Caki2 (cell line): ENCODE measurements around the gene NR6A1. TPM values are rescaled to one million over a fixed set of nuclear protein-coding genes. Genes with fewer than 3 reads are reported as not detected.

Experiments
- DNase-seq: peaks from one replicate; pipeline ENCODE4 v3.0.0-alpha.2; 2015; ENCODE audit warnings: low read depth
- in situ Hi-C: cut with HindIII; loops from 2 replicates; pipeline ENCODE4 v1.10.0; 2016; ENCODE audit warnings: low sequenced_read_pairs, low pct_unique_long_range_greater_than_20kb, mixed read lengths
- total RNA-seq: library from RNA; depleted of rRNA; stranded (reverse); fragments of >200 nt; shearing (Covaris generic); gene quantifications from 2 replicates; pipeline ENCODE4 v1.2.3, GENCODE V29; 2014; ENCODE audit warnings: low replicate concordance

Gene NR6A1
- total RNA-seq, 1 experiment from 2014 or later = 1.3 TPM

DNA sequence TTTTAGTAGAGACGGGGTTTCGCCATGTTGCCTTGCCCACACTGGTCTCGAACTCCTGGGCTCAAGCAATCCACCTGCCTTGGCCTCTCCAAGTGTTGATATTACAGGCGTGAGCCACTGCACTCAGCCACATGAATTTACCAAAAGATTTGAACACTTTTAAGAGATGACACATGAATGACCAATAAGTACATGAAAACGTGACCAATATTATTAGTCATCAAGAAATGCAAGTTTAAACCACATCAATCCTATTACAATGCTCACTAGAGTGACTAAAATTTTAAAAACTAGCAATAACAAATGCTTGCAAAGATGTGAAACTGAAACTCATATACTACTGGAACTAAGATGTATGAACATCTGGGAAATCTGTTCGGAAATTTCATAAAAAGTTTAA is 54.3 kb downstream of the NR6A1 start:
- no peak for DNase-seq
- in situ Hi-C loops = no loop called here

GRCh38 chr9:124710766-124711165 is 60.3 kb downstream of the NR6A1 start:
- no peak for DNase-seq
- in situ Hi-C loops = no loop called here

GRCh38 chr9:124709292-124709690 is 61.8 kb downstream of the NR6A1 start:
- in situ Hi-C loops = no loop called here
- no peak for DNase-seq

DNA sequence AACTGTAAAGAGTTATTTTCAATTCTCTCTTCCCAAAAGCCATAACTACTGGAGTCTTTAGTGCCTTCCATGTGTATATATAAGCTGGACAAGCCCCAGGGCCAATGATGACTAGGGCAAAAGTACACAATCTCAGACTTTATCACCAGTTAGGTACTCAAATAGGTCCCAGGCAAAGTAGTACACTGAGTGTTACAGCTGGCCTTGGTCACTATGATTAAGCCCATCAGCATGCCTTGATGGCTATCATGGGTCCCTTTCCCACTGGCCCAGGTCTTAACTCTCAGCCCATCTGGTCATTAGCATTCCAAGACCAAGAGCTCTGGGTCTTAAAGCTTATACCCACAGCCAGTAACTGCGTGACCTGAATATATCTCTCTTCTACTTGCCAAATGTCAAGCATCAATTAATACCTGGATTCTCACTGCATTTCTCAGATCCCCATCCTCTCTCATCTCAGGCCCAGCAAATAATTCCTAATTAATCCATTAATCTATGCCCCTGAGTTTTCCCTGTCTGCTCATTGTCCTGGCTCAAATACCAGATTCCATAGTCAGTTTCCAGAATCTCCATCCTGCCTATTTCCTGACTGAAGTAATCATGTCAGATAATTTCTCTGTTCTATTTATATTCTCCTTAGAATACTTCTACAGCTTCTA is 62.3 kb downstream of the NR6A1 start:
- DNase-seq = no peak
- in situ Hi-C loops = no loop called here

GRCh38 chr9:124708074-124708473 is 63.0 kb downstream of the NR6A1 start:
- in situ Hi-C loops = no loop called here
- no peak for DNase-seq

DNA sequence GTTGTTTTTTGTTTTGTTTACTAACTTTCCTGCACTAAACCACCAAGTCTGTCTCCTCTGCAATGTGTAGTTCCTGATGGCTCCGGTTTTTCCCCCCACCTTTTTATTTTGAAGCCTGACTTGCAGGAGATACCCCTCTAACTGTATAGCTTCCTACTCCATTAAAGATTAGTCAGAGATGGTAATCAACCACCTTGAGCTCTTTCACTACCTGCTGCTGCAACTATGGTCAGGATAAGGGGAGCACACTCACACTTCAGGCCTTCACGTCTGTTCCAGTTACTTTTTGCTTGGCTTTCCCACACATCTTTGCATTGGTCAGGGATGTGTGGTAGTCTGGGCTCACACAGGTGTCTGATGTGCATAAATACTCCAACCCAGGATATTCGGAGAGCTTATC is 63.4 kb downstream of the NR6A1 start:
- in situ Hi-C loops = no loop called here
- DNase-seq = no peak

- no peak for DNase-seq
- in situ Hi-C loops = no loop called here
These were observed 64.4 kb downstream of the NR6A1 start for GRCh38 chr9:124706685-124707084.

DNA sequence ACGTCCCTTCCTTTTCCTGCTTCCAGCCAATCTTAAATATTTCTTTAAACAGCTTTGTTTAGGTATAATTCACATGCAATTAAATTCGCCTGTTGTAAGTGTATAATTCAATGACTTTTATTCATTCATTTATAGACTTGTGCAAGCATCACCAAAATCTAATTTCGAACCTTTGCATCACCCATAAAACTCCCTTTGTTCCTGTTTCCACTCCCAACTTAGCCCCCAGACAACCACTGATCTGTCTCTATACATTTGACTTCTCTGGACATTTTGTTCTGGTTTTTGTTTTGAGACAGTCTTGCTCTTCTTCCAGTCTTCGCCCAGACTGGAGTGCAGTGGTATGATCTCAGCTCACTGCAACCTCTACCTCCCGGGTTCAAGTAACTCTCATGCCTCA is 71.5 kb downstream of the NR6A1 start:
- DNase-seq = no peak
- in situ Hi-C loops = no loop called here

GRCh38 chr9:124698265-124698664 is 72.8 kb downstream of the NR6A1 start:
- no peak for DNase-seq
- in situ Hi-C loops = no loop called here

DNA sequence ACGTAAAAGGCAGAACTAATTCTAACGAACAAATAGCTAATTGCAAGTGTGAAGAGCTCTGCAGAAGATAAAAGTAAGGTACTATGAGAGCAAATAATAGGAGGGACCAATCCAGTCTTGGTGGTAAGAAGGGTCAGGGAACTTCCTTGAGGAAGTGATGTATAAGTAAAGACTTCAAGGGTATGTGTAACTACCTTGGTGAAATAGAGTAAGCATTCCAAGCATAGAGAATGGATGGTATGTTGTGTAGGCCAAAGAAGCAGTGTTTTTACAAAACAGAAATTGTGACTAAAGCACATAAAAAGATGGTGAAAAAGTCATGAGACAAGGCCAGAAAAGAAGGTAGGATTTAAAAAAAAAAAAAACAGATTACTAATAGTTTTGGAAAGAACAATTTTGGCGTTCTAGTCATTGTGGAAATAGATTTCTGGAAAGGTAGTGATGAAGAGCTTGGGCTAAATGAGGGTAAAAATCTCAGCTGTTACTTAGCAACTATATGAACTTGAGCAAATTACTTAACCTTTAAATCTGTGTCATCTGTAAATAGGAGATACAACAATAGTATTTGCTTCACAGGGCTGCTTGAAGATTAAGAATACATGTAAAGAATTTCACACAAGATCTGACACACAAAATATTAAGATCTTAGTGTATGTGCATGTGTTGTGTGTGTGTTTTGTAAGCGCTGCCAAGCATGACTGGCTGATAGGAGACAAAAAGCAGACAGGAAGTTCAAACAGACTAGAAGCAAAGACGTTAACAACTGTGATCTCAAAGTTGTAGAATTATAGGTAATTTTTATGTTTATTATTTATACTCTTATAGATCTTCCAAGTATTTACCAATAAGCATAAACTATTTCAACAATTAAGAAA is 73.5 kb downstream of the NR6A1 start:
- no peak for DNase-seq
- in situ Hi-C loops = no loop called here

GRCh38 chr9:124696101-124696500 is 75.0 kb downstream of the NR6A1 start:
- in situ Hi-C loops = no loop called here
- no peak for DNase-seq

GRCh38 chr9:124695280-124695890 is 75.7 kb downstream of the NR6A1 start:
- in situ Hi-C loops = no loop called here
- no peak for DNase-seq

- in situ Hi-C loops = no loop called here
- no peak for DNase-seq
These were observed 76.5 kb downstream of the NR6A1 start for GRCh38 chr9:124694414-124695279.

DNA sequence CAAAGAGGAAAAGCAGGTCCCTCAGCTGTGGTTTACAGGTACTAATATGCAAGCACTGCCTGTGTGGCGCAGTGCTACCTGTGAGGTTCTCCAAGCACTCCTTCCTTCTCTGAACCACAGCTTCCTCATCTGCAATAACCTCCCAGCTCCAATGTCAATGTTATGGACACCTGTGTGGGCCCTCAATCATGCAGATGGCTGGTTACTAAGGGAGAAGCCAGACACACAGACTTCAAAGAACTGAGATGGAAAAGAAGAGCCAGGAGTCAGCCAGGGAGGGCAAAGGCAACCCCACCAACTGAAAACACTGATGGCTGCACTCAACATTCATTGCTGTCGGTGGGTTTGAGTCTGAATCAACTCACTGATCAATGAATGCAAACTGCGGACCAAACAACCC is 77.7 kb downstream of the NR6A1 start:
- in situ Hi-C loops = no loop called here
- DNase-seq = no peak

- in situ Hi-C loops = no loop called here
These were observed 82.7 kb downstream of the NR6A1 start for GRCh38 chr9:124688238-124688904.

GRCh38 chr9:124686918-124687317 is 84.2 kb downstream of the NR6A1 start:
- in situ Hi-C loops = no loop called here
- DNase-seq = no peak

More at GRCh38 chr9:124688238-124688904, 82.7 kb downstream of the NR6A1 start:
- no peak for DNase-seq

GRCh38 chr9:124685217-124685616 is 85.9 kb downstream of the NR6A1 start:
- in situ Hi-C loops = no loop called here
- DNase-seq = no peak

DNA sequence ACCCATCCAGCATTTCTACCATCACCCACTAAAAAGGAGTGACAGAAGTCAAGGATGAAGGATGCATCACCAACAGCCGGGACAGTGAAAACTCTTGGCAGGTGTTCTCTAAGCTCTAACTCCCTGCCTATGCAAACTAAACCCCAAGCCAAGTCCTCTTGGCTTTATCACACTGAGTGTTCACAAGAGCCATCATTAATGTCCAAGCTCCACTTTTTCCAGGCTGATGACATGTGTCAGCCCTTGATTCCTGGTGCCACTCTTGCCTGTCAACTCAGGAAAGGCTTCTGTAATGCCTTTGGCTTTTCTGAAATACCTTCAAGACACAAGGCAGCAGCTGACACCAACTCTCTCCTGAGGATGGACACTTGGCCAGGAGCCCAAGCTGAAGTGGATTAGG is 86.9 kb downstream of the NR6A1 start:
- in situ Hi-C loops = no loop called here

More for the DNA sequence above, 86.9 kb downstream of the NR6A1 start:
- DNase-seq = no peak
